H1 (cell line): ENCODE results near the gene IKZF2. TPM values are rescaled to one million over a fixed set of nuclear protein-coding genes. Genes with fewer than 3 reads are reported as not detected.

Experiments used
- GTF2F1 ChIP-seq: IDR thresholded peaks from 2 replicates; pipeline ENCODE4 v1.6.1; 2012; ENCODE audit warnings: low read depth, low read length, improper control_type of control experiment, borderline replicate concordance
- RFX5 ChIP-seq: IDR thresholded peaks from 2 replicates; pipeline ENCODE4 v1.6.1; 2011; ENCODE audit warnings: low read depth, low read length, improper control_type of control experiment, borderline replicate concordance
- SIX5 ChIP-seq: IDR thresholded peaks from 2 replicates; pipeline ENCODE4 v1.6.1; 2011; ENCODE audit warnings: mild to moderate bottlenecking, low read depth, low read length
- polyA plus RNA-seq, 7 experiments: library from polyadenylated mRNA; depleted of rRNA in 3 of 7; stranded (reverse) in 5 of 7; unstranded in 2 of 7; fragments of >200 nt in 5 of 7; fragments of 200-250 nt in 2 of 7; gene quantifications; 1 replicate in 5 of 7; 2 replicates in 1 of 7; 4 replicates in 1 of 7; pipeline versions ENCODE4 v1.2.1 to v1.2.3, GENCODE V29; 2011 to 2013; ENCODE audit warnings: missing spikeins in 2 of 7, mixed read lengths in 2 of 7
- total RNA-seq: library from RNA; stranded (reverse); fragmentation: NEBNext Ultra II Directional; extraction: Animal tissue kit (Norgen Biotek cat#: 25700); gene quantifications from 2 replicates; pipeline ENCODE4 v1.2.1, GENCODE V29; 2021

Gene IKZF2
- total and polyA plus RNA-seq, 2 of the 8 experiments (the other 6 are each of a cell fraction or from before 2014, with no cell fraction given) = 1.7 to 4.4 TPM

DNA sequence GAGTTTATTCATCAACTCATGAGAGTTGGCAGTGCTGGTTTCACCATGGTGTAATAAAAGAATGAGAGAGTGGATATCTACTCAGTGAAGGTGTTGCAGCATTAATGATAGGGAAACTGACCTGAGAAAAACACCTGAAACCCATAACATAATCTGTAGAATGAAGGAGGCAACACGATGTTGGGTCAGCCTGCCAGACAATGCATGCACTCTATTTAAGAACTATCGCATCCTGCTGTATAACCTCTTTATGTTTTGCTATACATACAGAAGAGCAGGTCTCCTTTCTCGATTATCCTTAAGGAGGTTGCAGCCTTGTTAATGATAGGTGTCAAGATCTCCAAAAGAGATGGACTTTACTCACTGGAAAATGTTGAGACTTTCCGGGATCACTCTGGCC lies 65.9 kb downstream of the IKZF2 start (continued):
- no peak for TF ChIP-seq RFX5
- no peak for TF ChIP-seq GTF2F1
- TF ChIP-seq SIX5 = no peak
